Right atrium auricular region (tissue), 2 donors: Measurements from ENCODE around the gene EPHA6. TPM values are rescaled to one million over a fixed set of nuclear protein-coding genes. Genes with fewer than 3 reads are reported as not detected.

Experiments
- DNase-seq: peaks from one replicate; pipeline ENCODE4 v3.0.0-alpha.2; 2019; ENCODE audit warnings: low spot score
- H3K27ac ChIP-seq, 2 donors: fragments of 200-600 bp; sonication (generic); 1 replicate in 1 of 2; 2 replicates in 1 of 2; pipeline ENCODE4 v1.5.1; 2016 to 2019
- H3K27me3 ChIP-seq, 2 donors: fragments of 200-600 bp; sonication (generic); one replicate each; pipeline versions ENCODE4 v1.5.1 to v1.6.0; 2017 to 2019
- H3K36me3 ChIP-seq: fragments of 200-600 bp; sonication (generic); one replicate; pipeline ENCODE4 v1.5.1; 2016
- H3K4me1 ChIP-seq, 2 donors: fragments of 200-600 bp; sonication (generic); one replicate each; pipeline versions ENCODE4 v1.5.1 to v1.6.0; 2017 to 2019
- H3K4me3 ChIP-seq, 2 donors: fragments of 200-600 bp; sonication (generic); 1 replicate in 1 of 2; 2 replicates in 1 of 2; pipeline ENCODE4 v1.5.1; 2017 to 2019; ENCODE audit warnings: mild to moderate bottlenecking in 1 of 2, moderate library complexity in 1 of 2
- H3K9me3 ChIP-seq, 2 donors: fragments of 200-600 bp; sonication (generic); one replicate each; pipeline ENCODE4 v1.5.1; 2019
- CTCF ChIP-seq, 2 donors: fragments of 200-600 bp; sonication (generic); IDR thresholded peaks; one replicate each; pipeline ENCODE4 v1.5.1; 2019; ENCODE audit warnings: antibody characterized with exemption in 2 of 2
- total RNA-seq, 2 donors: library from RNA; depleted of rRNA; stranded (reverse); fragments of >200 nt; gene quantifications; one replicate each; pipeline ENCODE4 v1.1.0, GENCODE V29; 2016

Gene EPHA6
- total RNA-seq, 2 donors from 2014 or later = 0.22 to 0.35 TPM

GRCh38 chr3:97076673-97077072 lies 262.3 kb downstream of the EPHA6 start:
- no peaks in the 10 kb centered on the region for H3K36me3 ChIP-seq
- DNase-seq = no peak
- H3K27me3 ChIP-seq = no peaks in the 10 kb centered on the region
- no peak overlapping the region for H3K27ac ChIP-seq
- H3K4me1 ChIP-seq = no peaks in the 10 kb centered on the region
- H3K9me3 ChIP-seq = no peaks in the 10 kb centered on the region
- H3K4me3 ChIP-seq = no peak overlapping the region
- no peak for TF ChIP-seq CTCF (IDR thresholded peaks at IDR 0.05)

- no peaks in the 10 kb centered on the region for H3K27me3 ChIP-seq
- no peaks in the 10 kb centered on the region for H3K4me1 ChIP-seq
- H3K9me3 ChIP-seq = no peaks in the 10 kb centered on the region
- H3K36me3 ChIP-seq = no peaks in the 10 kb centered on the region
- DNase-seq = no peak
- no peak overlapping the region for H3K27ac ChIP-seq
- no peak for TF ChIP-seq CTCF (IDR thresholded peaks at IDR 0.05)
- H3K4me3 ChIP-seq = no peak overlapping the region
Measured at GRCh38 chr3:97089621-97090020, 275.2 kb downstream of the EPHA6 start.

GRCh38 chr3:97102641-97103040 lies 288.2 kb downstream of the EPHA6 start:
- Histone ChIP-seq H3K36me3 (no peaks in the 10 kb centered on the region), H3K27me3 (no peaks in the 10 kb centered on the region), H3K4me1 (no peaks in the 10 kb centered on the region), H3K27ac (no peak overlapping the region), H3K9me3 (no peaks in the 10 kb centered on the region), H3K4me3 (no peak overlapping the region)
- no peak for DNase-seq
- TF ChIP-seq CTCF (IDR thresholded peaks at IDR 0.05) = no peak

- DNase-seq = no peak
- Histone ChIP-seq H3K36me3 (no peaks in the 10 kb centered on the region), H3K4me1 (no peaks in the 10 kb centered on the region), H3K27ac (no peak overlapping the region), H3K9me3 (no peaks in the 10 kb centered on the region), H3K27me3 (no peaks in the 10 kb centered on the region), H3K4me3 (no peak overlapping the region)
- TF ChIP-seq CTCF (IDR thresholded peaks at IDR 0.05) = no peak
Measured at GRCh38 chr3:97105989-97106651, 291.7 kb downstream of the EPHA6 start.

GRCh38 chr3:97106652-97106989 lies 292.2 kb downstream of the EPHA6 start:
- H3K27ac ChIP-seq = no peak overlapping the region
- no peaks in the 10 kb centered on the region for H3K36me3 ChIP-seq
- DNase-seq = no peak
- no peak overlapping the region for H3K4me3 ChIP-seq
- no peaks in the 10 kb centered on the region for H3K4me1 ChIP-seq
- H3K9me3 ChIP-seq = no peaks in the 10 kb centered on the region
- TF ChIP-seq CTCF (IDR thresholded peaks at IDR 0.05) = no peak
- no peaks in the 10 kb centered on the region for H3K27me3 ChIP-seq

GRCh38 chr3:97108136-97108535 lies 293.7 kb downstream of the EPHA6 start:
- no peak for TF ChIP-seq CTCF (IDR thresholded peaks at IDR 0.05)
- H3K4me3 ChIP-seq = no peak overlapping the region
- no peaks in the 10 kb centered on the region for H3K36me3 ChIP-seq
- no peak for DNase-seq
- H3K27ac ChIP-seq = no peak overlapping the region
- no peaks in the 10 kb centered on the region for H3K9me3 ChIP-seq
- H3K4me1 ChIP-seq = no peaks in the 10 kb centered on the region
- no peaks in the 10 kb centered on the region for H3K27me3 ChIP-seq
